Fibroblast of lung (primary cell): ENCODE measurements around the gene CDH12. TPM values are rescaled to one million over a fixed set of nuclear protein-coding genes. Genes with fewer than 3 reads are reported as not detected.
"Not testable (repeated sequence)": the region's sequence is repeated elsewhere in the genome, so short reads cannot be mapped to it uniquely, and the experiment has no call there.

Experiments used
- DNase-seq, 2 donors: peaks; one replicate each; pipeline versions ENCODE4 v3.0.0 to v3.0.0-alpha.2; 2010; ENCODE audit warnings: low read depth in 2 of 2
- H2AFZ ChIP-seq: 2 replicates; pipeline ENCODE4 v1.5.1; 2012; ENCODE audit warnings: low read length, control low read depth, inconsistent platforms
- H3K27ac ChIP-seq: 2 replicates; pipeline ENCODE4 v1.5.1; 2011; ENCODE audit warnings: low read length, control low read depth; ENCODE audit not compliant: insufficient read depth
- H3K27me3 ChIP-seq: 2 replicates; pipeline ENCODE4 v1.5.1; 2011; ENCODE audit warnings: mild to moderate bottlenecking, low read length; ENCODE audit not compliant: control insufficient read depth, insufficient read depth
- H3K36me3 ChIP-seq: 2 replicates; pipeline ENCODE4 v1.5.1; 2011; ENCODE audit warnings: low read length; ENCODE audit not compliant: control insufficient read depth, insufficient read depth
- H3K4me1 ChIP-seq: 2 replicates; pipeline ENCODE4 v1.5.1; 2011; ENCODE audit warnings: low read length; ENCODE audit not compliant: control insufficient read depth, insufficient read depth; ENCODE audit errors: extremely low read depth
- H3K4me2 ChIP-seq: 2 replicates; pipeline ENCODE4 v1.5.1; 2011; ENCODE audit warnings: low read length, control low read depth; ENCODE audit not compliant: insufficient read depth; ENCODE audit errors: extremely low read depth
- H3K4me3 ChIP-seq, 4 experiments: fragments of 200-600 bp in 1 of 4; sonication (generic) in 1 of 4; replicated peaks in 1 of 4; 2 replicates each; pipeline ENCODE4 v1.5.1; 2011 to 2016; ENCODE audit warnings: low read length in 4 of 4, low read depth in 3 of 4, mild to moderate bottlenecking in 3 of 4, control low read depth in 2 of 4, inconsistent platforms in 1 of 4, mixed read lengths in 1 of 4; ENCODE audit not compliant: insufficient read depth in 1 of 4; ENCODE audit errors: control extremely low read depth in 1 of 4
- H3K79me2 ChIP-seq: 2 replicates; pipeline ENCODE4 v1.5.1; 2012; ENCODE audit warnings: mild to moderate bottlenecking, low read length, inconsistent platforms; ENCODE audit not compliant: control insufficient read depth, insufficient read depth
- H3K9ac ChIP-seq: 2 replicates; pipeline ENCODE4 v1.5.1; 2011; ENCODE audit warnings: mild to moderate bottlenecking, low read length, control low read depth; ENCODE audit not compliant: insufficient read depth
- H3K9me3 ChIP-seq: 2 replicates; pipeline ENCODE4 v1.5.1; 2012; ENCODE audit warnings: low read depth, low read length; ENCODE audit not compliant: control insufficient read depth, insufficient read depth
- H4K20me1 ChIP-seq: 2 replicates; pipeline ENCODE4 v1.5.1; 2011; ENCODE audit warnings: low read length; ENCODE audit not compliant: control insufficient read depth, insufficient read depth; ENCODE audit errors: extremely low read depth
- CTCF ChIP-seq, 2 donors: IDR thresholded peaks in 1 of 2; conservative IDR thresholded peaks in 1 of 2; 1 replicate in 1 of 2; 2 replicates in 1 of 2; pipeline ENCODE4 v1.5.1; 2011 to 2012; ENCODE audit warnings: low read length in 2 of 2, control low read depth in 1 of 2, inconsistent platforms in 1 of 2, low read depth in 1 of 2, mild to moderate bottlenecking in 1 of 2
- EZH2 ChIP-seq: IDR thresholded peaks from 2 replicates; pipeline ENCODE4 v1.5.1; 2012; ENCODE audit warnings: low read length, control low read depth, mild to moderate bottlenecking; ENCODE audit errors: missing control alignments
- polyA plus RNA-seq, 2 donors: library from polyadenylated mRNA; depleted of rRNA in 1 of 2; stranded (reverse) in 1 of 2; unstranded in 1 of 2; fragments of >200 nt; gene quantifications; 2 replicates each; pipeline ENCODE4 v1.2.1, GENCODE V29; 2011 to 2012; ENCODE audit warnings: missing spikeins in 1 of 2
- total RNA-seq: library from RNA; depleted of rRNA; stranded (reverse); fragments of >200 nt; gene quantifications from 2 replicates; pipeline ENCODE4 v1.2.1, GENCODE V29; 2014

CDH12 gene
- total and polyA plus RNA-seq, 2 donors (not counting 1 experiment from before 2014, with no cell fraction given) = 0.02 TPM; not detected in 1

- H2AFZ ChIP-seq = no peak overlapping the region
- H3K9me3 ChIP-seq = no peaks in the 10 kb centered on the region
- H3K79me2 ChIP-seq = no peaks in the 10 kb centered on the region
- TF ChIP-seq EZH2 = no peak
- H3K4me1 ChIP-seq = no peaks in the 10 kb centered on the region
- no peaks in the 10 kb centered on the region for H3K36me3 ChIP-seq
- H3K4me3 ChIP-seq = no peak overlapping the region
- no peak overlapping the region for H3K4me2 ChIP-seq
- H3K27ac ChIP-seq = no peak overlapping the region
- no peaks in the 10 kb centered on the region for H4K20me1 ChIP-seq
- no peak for DNase-seq
- H3K27me3 ChIP-seq = no peaks in the 10 kb centered on the region
- H3K9ac ChIP-seq = no peak overlapping the region
These were observed 626.7 kb downstream of the CDH12 start for GRCh38 chr5:22226423-22226822.

- no peak for DNase-seq
- H3K4me1 ChIP-seq = no peaks in the 10 kb centered on the region
- no peaks in the 10 kb centered on the region for H3K79me2 ChIP-seq
- no peaks in the 10 kb centered on the region for H3K9me3 ChIP-seq
- H3K27ac ChIP-seq = no peak overlapping the region
- H3K9ac ChIP-seq = no peak overlapping the region
- H3K36me3 ChIP-seq = no peaks in the 10 kb centered on the region
- H4K20me1 ChIP-seq = no peaks in the 10 kb centered on the region
- H3K27me3 ChIP-seq = no peaks in the 10 kb centered on the region
- no peak overlapping the region for H3K4me2 ChIP-seq
- no peak overlapping the region for H2AFZ ChIP-seq
- TF ChIP-seq CTCF (conservative IDR thresholded peaks at IDR 0.05 in 1 of 2, IDR thresholded peaks at IDR 0.05 in 1 of 2; ENCODE audit: low read depth in 1 of 2, low read length in 2 of 2) = no peak
- no peak for TF ChIP-seq EZH2
- no peak overlapping the region for H3K4me3 ChIP-seq
These were observed 630.1 kb downstream of the CDH12 start for GRCh38 chr5:22223079-22223478.

- H3K9ac ChIP-seq, H3K4me2 ChIP-seq, H4K20me1 ChIP-seq, H3K4me1 ChIP-seq, H3K79me2 ChIP-seq, H2AFZ ChIP-seq, H3K36me3 ChIP-seq, H3K27ac ChIP-seq, H3K4me3 ChIP-seq, H3K27me3 ChIP-seq, H3K9me3 ChIP-seq: not testable (repeated sequence)
- peak in 1 of 2 donors; percentile 17 for DNase-seq
- TF ChIP-seq CTCF (conservative IDR thresholded peaks at IDR 0.05 in 1 of 2, IDR thresholded peaks at IDR 0.05 in 1 of 2; ENCODE audit: low read depth in 1 of 2, low read length in 2 of 2) = peak in 1 of 2 donors; percentile 26
These were observed 639.2 kb downstream of the CDH12 start for GRCh38 chr5:22213703-22214495.

- H3K4me1 ChIP-seq, H4K20me1 ChIP-seq, H3K27me3 ChIP-seq, H3K36me3 ChIP-seq, H3K9ac ChIP-seq, H3K79me2 ChIP-seq, H3K27ac ChIP-seq, DNase-seq, H2AFZ ChIP-seq, H3K4me2 ChIP-seq, H3K9me3 ChIP-seq: not testable (repeated sequence)
- peak overlapping the region in 1 of 4 experiments; percentile 41 for H3K4me3 ChIP-seq
These were observed 640.7 kb downstream of the CDH12 start for GRCh38 chr5:22212254-22212991.

GRCh38 chr5:22208463-22208862, 644.7 kb downstream of the CDH12 start:
- not testable (repeated sequence) for DNase-seq, H4K20me1 ChIP-seq, H3K9me3 ChIP-seq, H3K36me3 ChIP-seq, H3K4me2 ChIP-seq, H3K27me3 ChIP-seq, H3K79me2 ChIP-seq, H3K27ac ChIP-seq, H2AFZ ChIP-seq, H3K4me3 ChIP-seq, H3K4me1 ChIP-seq, H3K9ac ChIP-seq
